Type B pancreatic cell (in vitro differentiated cells): ENCODE measurements around the gene MEI1. TPM values are rescaled to one million over a fixed set of nuclear protein-coding genes. Genes with fewer than 3 reads are reported as not detected.
A peak's percentile ranks its signal among the peaks of the same experiment; 100 is the strongest.
"Not testable (repeated sequence)": the region's sequence is repeated elsewhere in the genome, so short reads cannot be mapped to it uniquely, and the experiment has no call there.

Source experiments
- DNase-seq: peaks from one replicate; pipeline ENCODE4 v3.0.0; 2021; ENCODE audit warnings: mixed read lengths; ENCODE audit not compliant: unreplicated experiment; ENCODE audit errors: extremely low spot score
- H3K27ac Mint-ChIP-seq: 2 replicates; pipeline ENCODE4 v1.8.0; 2021; ENCODE audit warnings: mild to moderate bottlenecking, mixed read lengths
- H3K27me3 Mint-ChIP-seq: 2 replicates; pipeline ENCODE4 v1.8.0; 2021; ENCODE audit warnings: mixed read lengths
- H3K36me3 Mint-ChIP-seq: 2 replicates; pipeline ENCODE4 v1.8.0; 2021; ENCODE audit warnings: mixed read lengths
- H3K4me1 Mint-ChIP-seq: one replicate; pipeline ENCODE4 v1.8.0; 2021; ENCODE audit warnings: mixed read lengths; ENCODE audit not compliant: unreplicated experiment
- H3K4me3 Mint-ChIP-seq: 2 replicates; pipeline ENCODE4 v1.8.0; 2021; ENCODE audit warnings: mild to moderate bottlenecking, mixed read lengths
- H3K9me3 Mint-ChIP-seq: 2 replicates; pipeline ENCODE4 v1.8.0; 2021; ENCODE audit warnings: mixed read lengths
- CTCF ChIP-seq: fragments of 200-600 bp; sonication (generic); conservative IDR thresholded peaks from 2 replicates; pipeline ENCODE4 v1.5.0; 2021; ENCODE audit warnings: antibody characterized with exemption, mild to moderate bottlenecking
- total RNA-seq: library from RNA; stranded (reverse); gene quantifications from 2 replicates; pipeline ENCODE4 v1.2.1, GENCODE V29; 2021; ENCODE audit warnings: low replicate concordance

MEI1 gene
- total RNA-seq, 1 donor from 2014 or later, result 1.2 TPM

GRCh38 chr22:41661713-41662112 lies 37.6 kb upstream of the MEI1 start:
- Mint-ChIP-seq H3K36me3 (peaks cover 31% of the 10 kb centered on the region), H3K4me1 (peaks cover 1% of the 10 kb centered on the region), H3K4me3 (no peak overlapping the region), H3K27me3 (no peaks in the 10 kb centered on the region), H3K9me3 (no peaks in the 10 kb centered on the region), H3K27ac (no peak overlapping the region)
- DNase-seq, result no peak
- TF ChIP-seq CTCF, result no peak

GRCh38 chr22:41663594-41663993 lies 35.7 kb upstream of the MEI1 start:
- H3K27me3 Mint-ChIP-seq, H3K9me3 Mint-ChIP-seq, H3K4me3 Mint-ChIP-seq, H3K4me1 Mint-ChIP-seq, DNase-seq: not testable (repeated sequence)
- H3K27ac Mint-ChIP-seq, result peak overlapping the region; percentile 58
- H3K36me3 Mint-ChIP-seq, result peaks cover 26% of the 10 kb centered on the region

- Mint-ChIP-seq H3K27me3 (no peaks in the 10 kb centered on the region), H3K4me3 (no peak overlapping the region), H3K9me3 (no peaks in the 10 kb centered on the region), H3K4me1 (peaks cover 9% of the 10 kb centered on the region), H3K27ac (peak overlapping the region; percentile 58), H3K36me3 (peaks cover 26% of the 10 kb centered on the region)
- no peak for DNase-seq
- no peak for TF ChIP-seq CTCF
Observed at GRCh38 chr22:41664490-41664889, 34.8 kb upstream of the MEI1 start.

- H3K36me3 Mint-ChIP-seq, result peaks cover 26% of the 10 kb centered on the region
- H3K27ac Mint-ChIP-seq, result no peak overlapping the region
- peaks cover 11% of the 10 kb centered on the region for H3K4me1 Mint-ChIP-seq
- no peaks in the 10 kb centered on the region for H3K27me3 Mint-ChIP-seq
- no peak for DNase-seq
- TF ChIP-seq CTCF, result no peak
- H3K9me3 Mint-ChIP-seq, result no peaks in the 10 kb centered on the region
- no peak overlapping the region for H3K4me3 Mint-ChIP-seq
Observed at GRCh38 chr22:41664951-41665350, 34.4 kb upstream of the MEI1 start.

GRCh38 chr22:41668971-41669911 lies 30.1 kb upstream of the MEI1 start:
- H3K27me3 Mint-ChIP-seq, result no peaks in the 10 kb centered on the region
- no peaks in the 10 kb centered on the region for H3K9me3 Mint-ChIP-seq
- no peak for DNase-seq
- H3K4me1 Mint-ChIP-seq, result peaks cover 11% of the 10 kb centered on the region
- peaks cover 3% of the 10 kb centered on the region for H3K36me3 Mint-ChIP-seq
- H3K4me3 Mint-ChIP-seq, result no peak overlapping the region
- no peak for TF ChIP-seq CTCF
- no peak overlapping the region for H3K27ac Mint-ChIP-seq

GRCh38 chr22:41672096-41672495 lies 27.2 kb upstream of the MEI1 start:
- H3K9me3 Mint-ChIP-seq, H3K4me1 Mint-ChIP-seq, H3K27me3 Mint-ChIP-seq, DNase-seq, H3K4me3 Mint-ChIP-seq: not testable (repeated sequence)
- Mint-ChIP-seq H3K27ac (peak overlapping the region; percentile 87), H3K36me3 (peaks cover 14% of the 10 kb centered on the region)
